KOPT-K1 (cell line): ENCODE results near the gene WDR19.
"Not testable (repeated sequence)": the region's sequence is repeated elsewhere in the genome, so short reads cannot be mapped to it uniquely, and the experiment has no call there.

Experiments
- H3K27ac ChIP-seq: fragments of 200-600 bp; sonication (generic); 2 replicates; pipeline ENCODE4 v1.5.1; 2016; ENCODE audit warnings: antibody characterized with exemption, mild to moderate bottlenecking, low read depth, low read length; ENCODE audit not compliant: poor library complexity, severe bottlenecking
- H3K36me3 ChIP-seq: fragments of 200-600 bp; sonication (generic); 2 replicates; pipeline ENCODE4 v1.5.1; 2017; ENCODE audit warnings: antibody characterized with exemption, mild to moderate bottlenecking, low read length, moderate library complexity; ENCODE audit not compliant: insufficient read depth
- H3K9me3 ChIP-seq: fragments of 200-600 bp; sonication (generic); 2 replicates; pipeline ENCODE4 v1.5.1; 2017; ENCODE audit warnings: antibody characterized with exemption, low read length, mild to moderate bottlenecking; ENCODE audit not compliant: insufficient read depth, poor library complexity, severe bottlenecking

The WDR19 gene

GRCh38 chr4:39259571-39260330 is 77.4 kb downstream of the WDR19 start:
- H3K36me3 ChIP-seq, result no peaks in the 10 kb centered on the region
- no peak overlapping the region for H3K27ac ChIP-seq
- no peaks in the 10 kb centered on the region for H3K9me3 ChIP-seq

DNA sequence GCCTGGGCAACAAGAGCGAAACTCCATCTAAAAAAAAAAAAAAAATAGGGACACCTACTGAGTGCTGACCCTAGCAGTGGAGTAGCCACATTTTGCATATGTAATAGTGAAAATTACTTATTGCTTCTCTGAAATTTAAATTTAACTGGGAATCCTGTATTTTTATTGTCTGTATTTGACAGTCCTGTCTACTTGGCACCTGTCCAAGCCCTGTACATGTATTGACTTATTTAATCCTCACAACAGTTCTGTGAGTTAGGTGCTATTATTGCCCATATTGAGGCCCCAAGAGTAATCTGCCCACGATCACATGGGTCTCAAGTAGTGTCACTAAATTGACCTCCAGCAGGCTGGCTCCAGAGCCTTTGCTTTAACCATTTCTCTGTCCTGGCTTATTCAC is 81.6 kb downstream of the WDR19 start:
- Histone ChIP-seq H3K36me3 (no peaks in the 10 kb centered on the region), H3K9me3 (no peaks in the 10 kb centered on the region), H3K27ac (no peak overlapping the region)

DNA sequence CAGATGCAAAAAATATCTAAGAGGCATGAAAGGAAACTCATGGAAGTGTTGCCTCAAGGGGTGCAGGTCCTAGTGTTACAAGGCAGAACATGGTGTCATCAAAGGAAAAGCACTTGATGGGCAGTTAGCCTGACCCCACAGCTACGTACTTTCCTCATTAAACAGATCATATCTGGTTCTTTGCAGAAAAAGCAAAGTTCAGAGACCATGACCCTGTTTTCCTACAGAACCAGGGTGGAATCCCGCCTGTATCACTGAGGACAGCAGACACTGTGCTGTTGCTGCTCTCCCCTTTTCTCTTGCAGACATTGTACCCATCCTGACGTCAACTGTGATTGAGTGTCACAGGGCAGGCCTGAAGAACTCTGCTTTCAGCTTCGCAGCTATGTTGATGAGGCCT is 92.2 kb downstream of the WDR19 start:
- H3K27ac ChIP-seq, result no peak overlapping the region
- H3K36me3 ChIP-seq, result peaks cover 6% of the 10 kb centered on the region; the same call in 1 of the 2 replicates
- no peaks in the 10 kb centered on the region for H3K9me3 ChIP-seq

- H3K9me3 ChIP-seq, H3K27ac ChIP-seq, H3K36me3 ChIP-seq: not testable (repeated sequence)
These were observed 95.3 kb downstream of the WDR19 start for GRCh38 chr4:39277661-39278060.

GRCh38 chr4:39278476-39278875 is 96.1 kb downstream of the WDR19 start:
- H3K9me3 ChIP-seq, result no peaks in the 10 kb centered on the region
- peaks cover 2% of the 10 kb centered on the region; the same call in 1 of the 2 replicates for H3K36me3 ChIP-seq
- no peak overlapping the region for H3K27ac ChIP-seq

DNA sequence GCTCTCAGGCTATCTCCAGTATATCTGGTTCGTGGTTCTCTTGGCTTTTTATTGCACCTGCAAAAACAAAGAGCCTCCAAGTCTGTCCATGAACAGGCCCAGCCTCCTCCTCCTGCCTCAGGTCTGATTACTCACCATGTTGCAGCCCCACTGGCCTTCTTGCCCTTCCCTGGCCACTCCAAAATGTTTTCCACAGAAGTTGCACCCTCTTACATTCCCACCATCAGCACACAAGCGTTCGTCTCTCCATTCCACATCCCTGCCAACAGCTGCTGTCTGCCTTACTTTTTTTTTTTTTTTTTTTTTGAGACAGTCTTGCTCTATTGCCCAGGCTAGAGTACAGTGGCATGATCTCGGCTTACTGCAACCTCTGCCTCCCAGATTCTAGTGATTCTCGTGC is 97.1 kb downstream of the WDR19 start:
- Histone ChIP-seq H3K36me3 (no peaks in the 10 kb centered on the region; the same call in 1 of the 2 replicates), H3K27ac (no peak overlapping the region)

GRCh38 chr4:39280770-39281169 is 98.4 kb downstream of the WDR19 start:
- H3K27ac ChIP-seq, result no peak overlapping the region
- no peaks in the 10 kb centered on the region for H3K9me3 ChIP-seq
- H3K36me3 ChIP-seq, result peaks cover 13% of the 10 kb centered on the region

More for the DNA sequence above, 97.1 kb downstream of the WDR19 start:
- no peaks in the 10 kb centered on the region for H3K9me3 ChIP-seq

DNA sequence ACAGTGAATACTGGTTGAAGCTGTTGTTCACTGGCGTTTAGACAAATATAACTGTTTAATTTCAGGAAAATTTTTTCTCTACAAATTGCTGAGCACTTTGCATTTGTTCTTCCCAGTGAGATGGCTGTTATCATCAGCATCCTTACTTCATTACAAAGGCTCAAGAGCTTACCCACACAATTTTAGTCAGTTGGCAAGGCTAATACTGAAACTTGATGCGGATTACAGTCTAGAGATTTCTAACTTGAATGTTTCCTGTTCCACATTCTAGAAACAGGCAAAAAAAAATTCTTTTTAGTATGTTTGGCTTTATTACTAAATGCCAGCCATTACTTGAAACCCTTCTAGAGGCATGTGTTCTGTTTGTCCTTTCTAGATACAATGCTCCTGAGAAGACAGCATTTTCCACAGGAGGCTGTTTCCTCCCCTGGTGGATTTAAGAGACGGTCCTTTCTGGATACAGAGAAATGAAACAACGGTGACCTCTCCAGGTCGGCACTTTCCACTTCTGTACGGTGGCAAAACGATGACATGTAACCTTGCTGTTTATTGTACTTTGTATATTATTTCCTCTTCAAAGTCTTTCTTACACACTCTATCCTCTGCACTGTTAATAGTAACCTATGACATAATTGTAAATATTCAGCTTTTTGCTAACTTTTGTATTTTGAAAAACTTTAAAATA is 102.9 kb downstream of the WDR19 start:
- H3K27ac ChIP-seq, result no peak overlapping the region
- H3K9me3 ChIP-seq, result no peaks in the 10 kb centered on the region
- H3K36me3 ChIP-seq, result peaks cover 58% of the 10 kb centered on the region

DNA sequence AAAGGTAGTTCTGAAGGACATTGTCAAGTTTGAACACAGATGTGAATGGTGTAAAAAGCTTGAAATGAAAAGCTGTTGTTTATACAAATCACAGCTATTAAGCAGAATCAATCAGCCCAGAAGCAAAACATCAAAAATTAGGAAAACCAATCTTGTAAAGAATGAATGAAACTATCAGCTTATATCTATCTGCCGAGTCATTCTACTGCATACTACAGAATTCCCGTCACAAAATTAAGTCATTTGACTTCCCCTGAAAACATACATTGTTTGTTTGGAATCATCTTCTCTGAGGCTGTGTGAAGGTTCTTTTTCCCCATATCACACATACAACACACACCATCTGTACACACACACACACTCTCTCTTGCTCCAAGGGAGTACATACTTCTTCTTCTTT is 103.5 kb downstream of the WDR19 start:
- Histone ChIP-seq H3K27ac (no peak overlapping the region), H3K36me3 (peaks cover 64% of the 10 kb centered on the region), H3K9me3 (no peaks in the 10 kb centered on the region)

DNA sequence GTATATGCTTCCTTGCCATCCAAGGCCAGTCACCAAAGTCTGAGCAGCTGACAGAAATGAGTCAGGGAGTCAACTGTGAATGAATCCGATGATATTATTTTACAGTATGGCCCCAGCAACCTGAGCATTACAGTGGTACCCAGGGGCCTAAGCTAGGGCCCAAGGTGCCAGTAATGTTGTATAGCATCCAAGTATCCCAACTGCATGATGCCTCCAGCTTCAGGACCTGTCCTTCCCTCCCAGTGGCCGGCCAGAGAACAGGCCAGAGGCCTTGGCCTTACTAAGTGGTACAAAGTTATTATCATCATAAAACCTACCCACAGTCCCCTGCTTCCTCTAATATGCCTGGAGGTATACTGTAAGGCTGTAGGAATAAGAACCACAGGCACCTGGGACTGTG is 103.9 kb downstream of the WDR19 start:
- H3K9me3 ChIP-seq, result no peaks in the 10 kb centered on the region
- no peak overlapping the region for H3K27ac ChIP-seq
- peaks cover 68% of the 10 kb centered on the region for H3K36me3 ChIP-seq

DNA sequence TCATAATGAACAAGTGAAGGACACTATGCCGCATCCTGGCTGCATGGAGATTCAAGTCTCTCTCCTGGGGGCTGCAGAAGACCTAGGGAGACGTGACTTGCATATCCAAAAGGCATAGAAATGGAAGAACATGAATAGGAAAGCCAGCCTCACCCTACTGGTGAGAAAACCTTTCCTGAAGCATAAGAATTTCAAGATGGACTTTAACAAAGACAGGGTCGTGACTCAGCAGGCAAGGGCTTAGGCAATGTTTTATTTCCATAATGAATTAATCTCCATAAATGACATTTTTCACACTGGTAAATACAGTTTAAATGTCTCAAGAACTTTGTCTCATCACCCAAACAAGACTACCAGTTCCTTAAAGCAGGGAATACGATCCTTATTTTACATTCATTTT is 104.9 kb downstream of the WDR19 start:
- H3K27ac ChIP-seq, result no peak overlapping the region
- H3K9me3 ChIP-seq, result no peaks in the 10 kb centered on the region
- H3K36me3 ChIP-seq, result peaks cover 78% of the 10 kb centered on the region

GRCh38 chr4:39291686-39292085 is 109.4 kb downstream of the WDR19 start:
- Histone ChIP-seq H3K9me3 (no peaks in the 10 kb centered on the region), H3K36me3 (peaks cover 94% of the 10 kb centered on the region), H3K27ac (no peak overlapping the region)

DNA sequence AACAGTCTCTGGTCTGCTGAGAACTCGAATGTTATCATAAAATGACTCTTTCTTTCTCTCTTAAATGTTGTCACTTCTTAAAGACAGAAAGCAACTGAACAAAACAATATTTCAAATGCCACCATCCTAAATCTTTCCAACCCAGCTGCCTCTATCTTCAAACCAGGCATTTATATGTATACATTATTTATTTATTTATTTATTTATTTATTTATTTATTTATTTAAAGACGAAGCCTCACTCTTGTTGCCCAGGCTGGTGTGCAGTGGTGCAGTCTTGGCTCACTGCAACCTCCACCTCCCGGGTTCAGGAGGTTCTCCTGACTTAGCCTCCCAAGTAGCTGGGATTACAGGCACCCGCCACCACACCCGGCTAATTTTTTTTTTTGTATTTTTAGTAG is 110.1 kb downstream of the WDR19 start:
- not testable (repeated sequence) for H3K27ac ChIP-seq, H3K9me3 ChIP-seq
- peaks cover 88% of the 10 kb centered on the region for H3K36me3 ChIP-seq

GRCh38 chr4:39295784-39296183 is 113.5 kb downstream of the WDR19 start:
- H3K27ac ChIP-seq, result no peak overlapping the region
- H3K9me3 ChIP-seq, result peaks cover 12% of the 10 kb centered on the region
- H3K36me3 ChIP-seq, result peaks cover 87% of the 10 kb centered on the region

GRCh38 chr4:39302901-39303300 is 120.6 kb downstream of the WDR19 start:
- Histone ChIP-seq H3K9me3 (peaks cover 8% of the 10 kb centered on the region), H3K36me3 (peaks cover 98% of the 10 kb centered on the region), H3K27ac (no peak overlapping the region)

DNA sequence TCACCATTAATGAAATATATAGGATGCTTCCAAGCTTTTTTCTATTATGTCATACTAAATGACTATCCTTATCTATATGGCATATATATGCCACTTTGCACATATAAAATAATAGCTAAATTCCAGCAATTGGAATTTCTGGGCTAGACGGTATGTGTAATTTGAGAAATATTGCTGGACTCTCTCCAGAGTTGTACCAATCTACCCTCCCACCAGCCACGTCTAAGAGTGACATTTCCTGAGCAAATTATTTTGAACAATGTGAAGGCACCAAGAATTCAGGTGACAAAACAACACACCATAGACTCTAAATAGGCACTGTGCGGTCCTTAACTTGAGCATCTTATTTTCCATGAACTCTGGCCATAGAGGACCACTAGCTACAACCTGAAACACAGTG is 121.5 kb downstream of the WDR19 start:
- Histone ChIP-seq H3K36me3 (peaks cover 98% of the 10 kb centered on the region), H3K27ac (no peak overlapping the region), H3K9me3 (no peaks in the 10 kb centered on the region)
